T-cell (primary cell): Measurements from ENCODE around the gene ZG16B. TPM values are rescaled to one million over a fixed set of nuclear protein-coding genes. Genes with fewer than 3 reads are reported as not detected.

Experiments
- ATAC-seq, 4 experiments: fragments of 200-7000 bp in 3 of 4; fragments of 150-1000 bp in 1 of 4; cut with Tn5 transposase; replicated peaks in 1 of 4; 1 replicate in 3 of 4; 2 replicates in 1 of 4; pipeline ENCODE4 v1.10.0; 2021; ENCODE audit warnings: moderate library complexity in 3 of 4, mild to moderate bottlenecking in 2 of 4, moderate number of reproducible peaks in 1 of 4
- CTCF ChIA-PET, 2 donors: fragments of 300-600 bp; sonication (Branson Sonifier 250); formaldehyde crosslinking; loops; one replicate each; lab custom pipeline; 2022; ENCODE audit warnings: antibody characterized with exemption in 2 of 2; lab: Charles Lee
- POLR2A ChIA-PET, 2 donors: fragments of 300-600 bp; sonication (Branson Sonifier 250); formaldehyde crosslinking; loops; one replicate each; lab custom pipeline; 2022; ENCODE audit warnings: antibody characterized with exemption in 2 of 2; lab: Charles Lee
- DNase-seq, 35 experiments: peaks; one replicate each; pipeline versions ENCODE4 v3.0.0 to v3.0.0-alpha.2; 2013 to 2023
- H3K27ac ChIP-seq: one replicate; pipeline ENCODE4 v1.5.1; 2013; ENCODE audit warnings: low read length
- H3K27me3 ChIP-seq, 2 experiments: replicated peaks in 1 of 2; 1 replicate in 1 of 2; 2 replicates in 1 of 2; pipeline versions ENCODE4 v1.6.1 to v1.7.0; 2013; ENCODE audit warnings: low read length in 1 of 2, mixed read lengths in 1 of 2; ENCODE audit not compliant: control insufficient read depth in 2 of 2, insufficient read depth in 2 of 2; ENCODE audit errors: extremely low read depth in 1 of 2
- H3K36me3 ChIP-seq, 2 donors: 1 replicate in 1 of 2; 2 replicates in 1 of 2; pipeline versions ENCODE4 v1.6.1 to v1.7.0; 2013; ENCODE audit warnings: low read length in 1 of 2; ENCODE audit not compliant: control insufficient read depth in 2 of 2, insufficient read depth in 1 of 2; ENCODE audit errors: extremely low read depth in 1 of 2
- H3K4me1 ChIP-seq, 2 experiments: 1 replicate in 1 of 2; 2 replicates in 1 of 2; pipeline versions ENCODE4 v1.6.1 to v1.7.0; 2013; ENCODE audit warnings: low read length in 2 of 2, mixed read lengths in 1 of 2; ENCODE audit not compliant: insufficient read depth in 2 of 2, control insufficient read depth in 1 of 2; ENCODE audit errors: extremely low read depth in 1 of 2
- H3K4me3 ChIP-seq, 2 donors: 1 replicate in 1 of 2; 2 replicates in 1 of 2; pipeline versions ENCODE4 v1.5.1 to v1.7.0; 2013; ENCODE audit warnings: mild to moderate bottlenecking in 2 of 2, low read length in 1 of 2, moderate library complexity in 1 of 2; ENCODE audit not compliant: control insufficient read depth in 1 of 2; ENCODE audit errors: extremely low read depth in 1 of 2
- H3K9me3 ChIP-seq: 2 replicates; pipeline ENCODE4 v1.7.0; 2013
- H3K27ac Mint-ChIP-seq, 2 donors: one replicate each; pipeline ENCODE4 v1.8.0; 2020 to 2021; ENCODE audit warnings: mild to moderate bottlenecking in 2 of 2, mixed read lengths in 2 of 2
- H3K27me3 Mint-ChIP-seq, 2 donors: one replicate each; pipeline ENCODE4 v1.8.0; 2021 to 2022; ENCODE audit warnings: mixed read lengths in 2 of 2
- H3K36me3 Mint-ChIP-seq: one replicate; pipeline ENCODE4 v1.8.0; 2021; ENCODE audit warnings: mixed read lengths
- H3K4me1 Mint-ChIP-seq, 3 donors: one replicate each; pipeline ENCODE4 v1.8.0; 2020 to 2022; ENCODE audit warnings: mixed read lengths in 3 of 3, mild to moderate bottlenecking in 1 of 3
- H3K4me3 Mint-ChIP-seq, 3 donors: one replicate each; pipeline ENCODE4 v1.8.0; 2020 to 2022; ENCODE audit warnings: mild to moderate bottlenecking in 3 of 3, mixed read lengths in 3 of 3, moderate library complexity in 3 of 3
- H3K9me3 Mint-ChIP-seq, 3 donors: one replicate each; pipeline ENCODE4 v1.8.0; 2020 to 2022; ENCODE audit warnings: mixed read lengths in 3 of 3
- WGBS: methylation state at CpG from one replicate; pipeline ENCODE4 v1.1.5; 2013; ENCODE audit warnings: missing lambda C conversion rate; ENCODE audit not compliant: insufficient coverage; 5-methylcytosine and 5-hydroxymethylcytosine counted together
- total RNA-seq, 35 experiments: library from RNA in 6 of 35; stranded (reverse) in 6 of 35; fragments of 120-200 nt in 1 of 35; gene quantifications; one replicate each; pipeline versions ENCODE4 v1.2.1 to v1.2.4 and lab custom pipeline; 2013 to 2026

ZG16B gene
- total RNA-seq, 5 donors from 2014 or later (not counting 1 experiment from before 2014, with no cell fraction given) = 0.43 TPM; not detected in 4

DNA sequence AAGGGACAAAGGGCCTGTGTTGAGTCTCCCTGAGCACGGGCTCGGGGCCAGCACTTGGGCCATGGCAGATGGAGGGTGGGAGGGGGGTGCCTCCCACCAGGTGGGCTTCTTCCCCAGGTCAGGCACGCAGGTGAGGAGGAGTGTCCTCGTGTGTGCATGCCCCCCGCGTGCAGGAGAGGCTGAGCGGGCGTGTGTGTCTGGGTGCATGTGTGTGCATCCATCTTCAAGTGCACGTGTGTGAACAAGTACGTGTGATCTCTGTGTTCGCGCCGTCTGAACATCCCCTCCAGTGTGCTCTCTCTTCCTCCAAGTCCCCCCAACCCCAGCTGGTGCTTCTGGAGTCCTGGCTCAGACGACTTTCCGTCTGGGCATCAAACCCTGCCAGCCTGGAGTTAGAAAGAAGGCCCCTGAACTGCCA, 2.7 kb upstream of the ZG16B start:
- no peak overlapping the region for H3K27ac Mint-ChIP-seq
- H3K36me3 Mint-ChIP-seq = no peaks in the 10 kb centered on the region
- CTCF ChIA-PET = no interaction called here
- 82% methylated on average over 15 of the region's 15 CpGs for WGBS
- H3K27me3 Mint-ChIP-seq = peaks cover 5 to 7% of the 10 kb centered on the region in 2 donors
- Histone ChIP-seq H3K9me3 (no peaks in the 10 kb centered on the region), H3K36me3 (no peaks in the 10 kb centered on the region), H3K27ac (no peak overlapping the region), H3K27me3 (peaks cover 0 to 52% of the 10 kb centered on the region in 2 experiments), H3K4me1 (peaks cover 0 to 6% of the 10 kb centered on the region in 2 experiments), H3K4me3 (no peak overlapping the region)
- POLR2A ChIA-PET = no interaction called here
- DNase-seq (no peak), ATAC-seq (no peak)
- no peak overlapping the region for H3K4me3 Mint-ChIP-seq
- peaks cover 0 to 2% (median 0%) of the 10 kb centered on the region in 3 donors for H3K4me1 Mint-ChIP-seq
- no peaks in the 10 kb centered on the region for H3K9me3 Mint-ChIP-seq

DNA sequence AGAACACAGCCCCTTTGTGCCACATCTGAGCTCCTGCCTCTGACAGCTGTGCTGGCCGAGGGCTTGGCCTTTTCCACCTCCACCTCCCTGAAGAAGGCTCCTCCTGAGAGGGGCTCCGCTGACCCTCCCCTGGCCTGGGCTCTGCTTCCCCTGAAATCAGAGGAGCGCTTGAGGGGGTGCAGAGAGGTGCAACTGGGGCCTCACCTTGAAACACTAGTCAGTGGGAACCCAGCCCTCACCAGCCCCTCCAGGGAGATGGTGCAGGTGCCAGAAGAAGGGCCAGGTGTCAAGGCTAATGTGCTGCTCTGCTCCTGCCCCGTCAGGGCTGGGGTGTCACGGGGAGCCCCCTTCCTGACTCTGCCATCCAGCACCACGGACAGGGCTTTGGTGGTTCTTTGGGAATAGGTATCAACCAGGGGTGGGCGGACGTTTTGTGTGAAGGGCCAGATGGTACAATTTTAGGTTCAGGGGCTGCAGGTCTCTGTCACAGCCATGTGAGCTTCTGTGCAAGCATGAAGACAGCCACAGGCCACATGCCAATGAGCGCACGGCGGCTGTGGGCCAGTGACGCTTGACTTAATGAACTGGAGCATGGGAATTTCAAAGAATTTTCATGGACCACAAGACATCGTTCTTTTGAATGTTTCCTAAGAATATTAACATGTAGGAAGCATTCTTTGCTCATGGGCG, 2.1 kb upstream of the ZG16B start:
- Histone ChIP-seq H3K36me3 (no peaks in the 10 kb centered on the region), H3K4me3 (no peak overlapping the region), H3K9me3 (no peaks in the 10 kb centered on the region), H3K27ac (no peak overlapping the region), H3K4me1 (peaks cover 0 to 6% of the 10 kb centered on the region in 2 experiments), H3K27me3 (peaks cover 0 to 54% of the 10 kb centered on the region in 2 experiments)
- ChIA-PET CTCF (no interaction called here), POLR2A (no interaction called here)
- peaks cover 0 to 2% (median 0%) of the 10 kb centered on the region in 3 donors for H3K4me1 Mint-ChIP-seq
- ATAC-seq (no peak), DNase-seq (no peak)
- H3K36me3 Mint-ChIP-seq = no peaks in the 10 kb centered on the region
- WGBS = 84% methylated on average over 12 of the region's 14 CpGs
- peaks cover 10 to 12% of the 10 kb centered on the region in 2 donors for H3K27me3 Mint-ChIP-seq
- no peaks in the 10 kb centered on the region for H3K9me3 Mint-ChIP-seq
- no peak overlapping the region for H3K27ac Mint-ChIP-seq
- H3K4me3 Mint-ChIP-seq = no peak overlapping the region

DNA sequence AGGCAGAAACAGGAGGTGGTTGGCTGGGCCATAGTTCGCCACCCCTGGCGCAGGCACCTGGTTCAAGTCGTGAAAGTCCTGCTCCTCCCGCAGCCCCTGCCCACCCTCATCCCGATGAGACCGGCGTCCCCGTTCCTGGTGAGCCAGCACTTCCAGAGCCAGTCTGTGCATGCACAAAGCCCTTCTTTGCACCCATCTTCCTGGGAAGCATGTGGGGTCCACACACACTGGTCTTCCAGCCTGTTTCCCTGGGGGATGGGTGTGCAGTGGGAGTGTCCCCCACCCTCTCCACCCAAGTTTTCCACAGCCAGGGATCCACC, 1.6 kb upstream of the ZG16B start:
- no peaks in the 10 kb centered on the region for H3K36me3 Mint-ChIP-seq
- H3K9me3 Mint-ChIP-seq = no peaks in the 10 kb centered on the region
- Histone ChIP-seq H3K27me3 (peaks cover 0 to 54% of the 10 kb centered on the region in 2 experiments), H3K4me1 (peaks cover 0 to 6% of the 10 kb centered on the region in 2 experiments), H3K9me3 (no peaks in the 10 kb centered on the region), H3K4me3 (no peak overlapping the region), H3K27ac (no peak overlapping the region), H3K36me3 (no peaks in the 10 kb centered on the region)
- ChIA-PET POLR2A (no interaction called here), CTCF (no interaction called here)
- WGBS = 64% methylated on average over 4 of the region's 8 CpGs
- H3K4me3 Mint-ChIP-seq = no peak overlapping the region
- ATAC-seq (no peak), DNase-seq (no peak)
- H3K4me1 Mint-ChIP-seq = peaks cover 0 to 2% (median 0%) of the 10 kb centered on the region in 3 donors
- peaks cover 10 to 12% of the 10 kb centered on the region in 2 donors for H3K27me3 Mint-ChIP-seq
- no peak overlapping the region for H3K27ac Mint-ChIP-seq

DNA sequence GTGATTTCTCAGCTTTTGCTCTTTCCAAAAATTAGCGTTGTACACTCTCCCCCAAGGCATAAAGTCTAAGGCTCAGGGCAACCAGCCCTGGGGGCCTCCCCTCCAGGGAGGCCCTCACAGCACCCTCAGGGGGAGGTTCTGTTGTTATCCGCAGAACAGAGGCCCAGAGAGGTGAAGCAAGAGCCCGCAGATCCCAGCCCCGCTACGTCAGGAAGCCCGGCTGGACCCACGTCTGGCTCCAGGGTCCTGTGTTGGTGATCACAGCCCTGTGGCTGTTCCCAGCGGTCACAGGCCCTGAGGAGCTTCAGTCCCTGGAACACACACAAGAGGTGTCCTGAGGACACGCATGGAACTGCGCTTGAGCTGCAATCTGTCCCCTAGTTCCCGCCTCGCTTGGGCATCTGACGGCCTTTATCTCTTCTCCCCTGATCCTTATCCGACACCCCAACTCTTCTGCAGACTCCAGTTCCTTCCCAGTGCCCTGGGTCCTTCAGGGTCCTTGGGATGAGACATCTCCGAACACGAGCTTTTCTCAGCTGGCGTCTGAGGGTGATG, 1.1 kb upstream of the ZG16B start:
- no peaks in the 10 kb centered on the region for H3K9me3 Mint-ChIP-seq

DNA sequence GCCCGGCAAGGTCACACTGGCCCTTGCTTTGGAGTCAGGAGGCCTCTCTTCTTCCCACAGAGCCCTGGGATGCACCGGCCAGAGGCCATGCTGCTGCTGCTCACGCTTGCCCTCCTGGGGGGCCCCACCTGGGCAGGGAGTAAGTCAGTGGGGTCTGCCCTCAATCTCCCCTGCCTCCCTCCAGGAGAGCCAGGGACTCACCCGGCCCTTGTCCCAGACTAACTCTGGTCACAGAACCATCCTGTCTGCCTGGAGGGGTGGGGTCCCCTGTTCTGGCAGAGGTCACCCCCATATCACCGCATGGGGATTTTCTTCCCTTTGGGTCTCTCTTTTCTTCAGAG, 222 bp downstream of the ZG16B start:
- 100% methylated on average over 2 of the region's 5 CpGs for WGBS
- H3K27ac ChIP-seq = no peak overlapping the region
- H3K4me3 ChIP-seq = no peak overlapping the region
- H3K36me3 Mint-ChIP-seq = no peaks in the 10 kb centered on the region
- H3K9me3 ChIP-seq = no peaks in the 10 kb centered on the region
- H3K27me3 Mint-ChIP-seq = peaks cover 10 to 12% of the 10 kb centered on the region in 2 donors
- H3K4me1 ChIP-seq = peaks cover 0 to 6% of the 10 kb centered on the region in 2 experiments
- no peaks in the 10 kb centered on the region for H3K36me3 ChIP-seq
- CTCF ChIA-PET = no interaction called here
- DNase-seq = no peak
- peaks cover 0 to 53% of the 10 kb centered on the region in 2 experiments for H3K27me3 ChIP-seq
- no peaks in the 10 kb centered on the region for H3K9me3 Mint-ChIP-seq
- H3K27ac Mint-ChIP-seq = no peak overlapping the region
- H3K4me3 Mint-ChIP-seq = no peak overlapping the region
- POLR2A ChIA-PET = no interaction called here
- no peak for ATAC-seq
- H3K4me1 Mint-ChIP-seq = peaks cover 0 to 2% (median 0%) of the 10 kb centered on the region in 3 donors

More for the DNA sequence above, 1.1 kb upstream of the ZG16B start:
- Histone ChIP-seq H3K4me1 (peaks cover 0 to 6% of the 10 kb centered on the region in 2 experiments), H3K36me3 (no peaks in the 10 kb centered on the region), H3K4me3 (no peak overlapping the region), H3K9me3 (no peaks in the 10 kb centered on the region), H3K27me3 (peaks cover 0 to 54% of the 10 kb centered on the region in 2 experiments), H3K27ac (no peak overlapping the region)
- Mint-ChIP-seq H3K27me3 (peaks cover 10 to 12% of the 10 kb centered on the region in 2 donors), H3K4me3 (no peak overlapping the region), H3K27ac (no peak overlapping the region), H3K36me3 (no peaks in the 10 kb centered on the region), H3K4me1 (peaks cover 0 to 2% (median 0%) of the 10 kb centered on the region in 3 donors)
- ATAC-seq (no peak), DNase-seq (no peak)
- POLR2A ChIA-PET = no interaction called here
- WGBS = 94% methylated on average over 14 of the region's 17 CpGs
- CTCF ChIA-PET = no interaction called here

DNA sequence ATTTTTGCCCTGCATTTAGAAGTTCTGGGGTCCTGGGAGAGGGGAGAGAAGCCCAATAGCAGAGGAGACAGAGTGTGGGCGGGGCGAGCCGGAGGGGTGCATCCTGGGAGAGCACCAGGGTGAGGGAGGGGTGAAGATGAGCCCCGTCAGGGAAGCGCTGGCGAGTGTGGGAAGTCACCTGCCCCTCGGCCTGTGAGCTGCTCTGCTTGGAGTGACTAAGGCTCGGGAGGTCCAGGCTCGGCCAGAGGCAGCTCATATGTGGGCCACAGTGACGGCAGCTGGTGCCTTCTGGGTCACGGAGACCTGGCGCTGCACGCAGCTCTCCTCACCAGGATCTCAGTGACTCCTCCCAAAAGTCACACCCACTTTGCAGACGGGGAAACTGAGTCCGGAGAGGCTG, 1.1 kb downstream of the ZG16B start:
- no peak overlapping the region for H3K4me3 Mint-ChIP-seq
- H3K9me3 ChIP-seq = no peaks in the 10 kb centered on the region
- no peaks in the 10 kb centered on the region for H3K9me3 Mint-ChIP-seq
- ChIA-PET POLR2A (no interaction called here), CTCF (no interaction called here)
- H3K4me3 ChIP-seq = no peak overlapping the region
- peaks cover 10 to 13% of the 10 kb centered on the region in 2 donors for H3K27me3 Mint-ChIP-seq
- ATAC-seq (no peak), DNase-seq (no peak)
- H3K27me3 ChIP-seq = peaks cover 0 to 55% of the 10 kb centered on the region in 2 experiments
- no peaks in the 10 kb centered on the region for H3K36me3 ChIP-seq
- H3K4me1 Mint-ChIP-seq = peaks cover 0 to 2% (median 0%) of the 10 kb centered on the region in 3 donors
- 88% methylated on average over 10 of the region's 15 CpGs for WGBS
- H3K27ac ChIP-seq = no peak overlapping the region
- H3K4me1 ChIP-seq = peaks cover 0 to 6% of the 10 kb centered on the region in 2 experiments
- no peak overlapping the region for H3K27ac Mint-ChIP-seq
- no peaks in the 10 kb centered on the region for H3K36me3 Mint-ChIP-seq
